Subcutaneous adipose tissue (tissue), 4 donors: ENCODE results near the gene M1AP. TPM values are rescaled to one million over a fixed set of nuclear protein-coding genes. Genes with fewer than 3 reads are reported as not detected.

ENCODE experiments used
- total RNA-seq, 4 donors: library from RNA; depleted of rRNA; stranded (reverse); fragments of >200 nt; gene quantifications; one replicate each; pipeline ENCODE4 v1.1.0, GENCODE V29; 2016
- TF ChIP-seq, protein P1 (sequence below): fragments of 450-650 bp; IDR thresholded peaks from one replicate; pipeline ENCODE4 v1.5.1; 2016; ENCODE audit warnings: low read depth, mild to moderate bottlenecking, control low read depth, antibody characterized with exemption, moderate library complexity

Gene M1AP
- total RNA-seq, 4 donors from 2014 or later: 0.33 to 3.9 (median 2.0) TPM

- TF ChIP-seq, protein P1, sequence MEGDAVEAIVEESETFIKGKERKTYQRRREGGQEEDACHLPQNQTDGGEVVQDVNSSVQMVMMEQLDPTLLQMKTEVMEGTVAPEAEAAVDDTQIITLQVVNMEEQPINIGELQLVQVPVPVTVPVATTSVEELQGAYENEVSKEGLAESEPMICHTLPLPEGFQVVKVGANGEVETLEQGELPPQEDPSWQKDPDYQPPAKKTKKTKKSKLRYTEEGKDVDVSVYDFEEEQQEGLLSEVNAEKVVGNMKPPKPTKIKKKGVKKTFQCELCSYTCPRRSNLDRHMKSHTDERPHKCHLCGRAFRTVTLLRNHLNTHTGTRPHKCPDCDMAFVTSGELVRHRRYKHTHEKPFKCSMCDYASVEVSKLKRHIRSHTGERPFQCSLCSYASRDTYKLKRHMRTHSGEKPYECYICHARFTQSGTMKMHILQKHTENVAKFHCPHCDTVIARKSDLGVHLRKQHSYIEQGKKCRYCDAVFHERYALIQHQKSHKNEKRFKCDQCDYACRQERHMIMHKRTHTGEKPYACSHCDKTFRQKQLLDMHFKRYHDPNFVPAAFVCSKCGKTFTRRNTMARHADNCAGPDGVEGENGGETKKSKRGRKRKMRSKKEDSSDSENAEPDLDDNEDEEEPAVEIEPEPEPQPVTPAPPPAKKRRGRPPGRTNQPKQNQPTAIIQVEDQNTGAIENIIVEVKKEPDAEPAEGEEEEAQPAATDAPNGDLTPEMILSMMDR: no peak
Measured at GRCh38 chr2:74572178-74572925, 75.8 kb downstream of the M1AP start.

DNA sequence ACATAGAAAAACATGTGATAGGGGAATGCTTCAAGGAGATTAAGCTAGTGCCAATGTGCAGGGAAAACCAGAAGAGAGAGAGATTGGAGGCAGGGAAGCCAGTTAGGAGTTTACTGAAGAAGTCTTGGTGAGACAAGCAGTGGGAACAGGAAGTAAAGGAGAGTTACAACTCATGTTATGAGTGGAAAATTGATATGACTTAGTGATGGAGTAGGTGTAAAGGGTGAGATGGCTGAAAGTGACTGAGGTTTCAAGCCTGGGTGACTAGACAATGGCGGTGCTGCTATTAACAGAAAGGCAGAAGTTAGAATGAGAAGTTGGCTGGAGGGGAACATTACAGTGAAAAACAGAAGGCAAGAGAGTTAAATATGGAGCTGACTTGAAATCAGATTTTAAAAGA lies 77.1 kb downstream of the M1AP start:
- TF ChIP-seq, protein P1: no peak

DNA sequence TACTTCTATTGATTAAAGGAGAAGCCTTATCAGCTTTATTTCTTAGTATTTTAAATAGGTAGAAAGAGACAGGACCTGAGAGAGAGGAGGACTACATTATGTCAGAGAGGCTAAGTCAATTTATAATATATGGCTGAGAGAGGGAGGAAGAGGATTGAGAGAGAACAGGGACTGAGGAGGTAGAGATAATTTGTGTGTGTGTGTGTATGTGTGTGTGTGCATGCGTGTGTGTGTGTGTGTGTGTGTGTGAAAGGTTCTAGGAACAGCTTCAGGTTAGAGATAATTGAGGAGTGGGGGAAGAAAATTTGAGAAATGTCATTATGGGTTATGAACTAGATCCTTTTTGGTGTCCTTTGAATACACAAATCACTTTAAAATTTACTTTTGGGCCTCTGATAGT lies 78.4 kb downstream of the M1AP start:
- TF ChIP-seq, protein P1: no peak

DNA sequence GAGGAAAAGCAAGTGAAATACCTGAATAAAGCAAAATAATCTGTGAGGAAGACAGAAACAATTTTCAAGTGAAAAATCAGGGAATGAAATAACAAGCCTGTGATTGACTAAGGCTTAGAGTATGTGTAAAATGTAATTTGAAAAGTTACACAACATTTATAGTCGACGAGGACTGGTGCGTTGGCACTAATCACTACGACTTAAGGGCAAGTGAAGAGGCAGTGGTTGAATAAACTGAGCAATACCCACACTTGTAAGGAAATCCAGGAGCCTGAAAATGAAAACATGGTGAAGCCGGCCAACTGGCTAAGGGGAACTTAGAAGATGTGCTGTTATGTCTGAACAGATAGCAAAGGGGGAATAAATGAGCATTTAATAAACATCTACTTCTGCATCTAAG lies 80.2 kb downstream of the M1AP start:
- TF ChIP-seq, protein P1: no peak

DNA sequence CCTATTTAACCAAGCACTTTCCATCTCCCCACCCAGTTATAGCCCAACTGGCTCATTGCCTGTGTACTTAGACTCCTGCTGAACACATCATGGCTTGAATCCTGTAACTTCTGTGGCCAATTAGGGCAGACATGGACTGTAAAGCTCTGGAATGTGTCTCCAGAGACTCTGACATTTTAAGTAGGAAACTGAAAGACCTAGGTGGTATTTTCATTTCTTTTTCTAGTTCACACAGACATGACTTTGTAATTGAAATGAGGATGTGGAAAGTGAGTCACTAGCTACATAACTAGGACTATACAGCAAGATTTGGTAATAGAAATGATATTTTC lies 81.4 kb downstream of the M1AP start:
- TF ChIP-seq, protein P1: no peak

- TF ChIP-seq, protein P1: no peak
Measured at GRCh38 chr2:74566076-74566753, 81.9 kb downstream of the M1AP start.

DNA sequence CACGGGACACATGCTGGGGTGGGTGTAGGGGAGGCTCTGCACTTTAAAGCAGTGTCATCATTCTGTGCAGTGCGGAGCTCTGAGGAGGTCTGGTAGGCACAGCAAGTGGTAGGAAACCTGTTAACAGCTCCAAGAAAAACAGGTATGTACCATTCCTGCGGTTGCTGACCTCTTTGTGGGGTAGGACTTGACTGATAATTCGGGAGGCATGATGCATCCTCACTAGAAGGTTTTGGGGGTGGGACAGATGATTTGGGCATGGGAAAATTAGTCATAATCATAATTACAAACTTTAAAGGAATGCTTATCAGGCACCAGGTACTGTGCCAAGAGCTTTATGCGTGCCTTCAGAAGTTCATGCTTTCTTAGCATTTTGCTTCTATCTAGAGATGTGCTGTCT lies 83.9 kb downstream of the M1AP start:
- TF ChIP-seq, protein P1: no peak
